ENCODE measurements around the gene AK5. TPM values are rescaled to one million over a fixed set of nuclear protein-coding genes. Genes with fewer than 3 reads are reported as not detected.

Gene AK5
- total and polyA plus RNA-seq, 2 donors (not counting 1 experiment from before 2014, with no cell fraction given), result 0.18 TPM; not detected in 1

DNA sequence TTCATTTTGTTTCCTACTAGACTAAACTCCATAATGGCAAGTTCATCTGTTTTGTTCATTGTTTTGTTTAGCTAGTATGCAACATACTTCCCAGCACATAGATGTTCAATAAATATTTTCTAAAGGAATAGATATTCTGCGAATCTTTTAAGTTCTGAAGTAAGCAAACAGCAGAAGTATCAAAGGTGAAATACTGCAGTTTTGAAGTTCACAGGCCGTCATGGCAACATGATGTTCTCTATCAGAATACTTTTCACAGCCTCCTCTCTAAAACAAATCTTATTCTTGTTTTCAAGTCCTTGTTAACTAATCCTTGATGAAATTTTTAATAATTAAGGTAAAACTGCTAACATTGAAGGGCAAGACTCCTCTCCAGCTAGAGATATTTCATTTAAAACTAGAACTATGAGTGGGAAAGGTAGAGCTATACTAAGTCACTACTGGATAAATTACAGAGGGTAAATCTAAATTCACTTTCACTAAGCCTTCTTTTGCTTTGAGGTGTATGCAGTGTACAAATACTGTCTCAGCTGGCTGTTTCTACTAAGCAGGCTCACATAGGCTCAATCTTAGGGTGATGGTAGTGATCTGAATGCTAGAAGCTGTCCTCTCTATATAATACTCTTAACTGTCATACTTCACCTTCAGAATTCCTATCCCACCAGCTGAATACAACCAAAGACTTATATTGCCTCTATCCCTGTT lies 303.9 kb downstream of the AK5 start:
- no CpG with 5 or more reads among the region's 2 CpGs for WGBS (ENCODE audit: insufficient coverage)
- H3K27ac Mint-ChIP-seq, result no peak overlapping the region
- H3K4me2 ChIP-seq (replicated peaks; ENCODE audit: low read depth, low read length, poor library complexity, severe bottlenecking), result no peak overlapping the region

DNA sequence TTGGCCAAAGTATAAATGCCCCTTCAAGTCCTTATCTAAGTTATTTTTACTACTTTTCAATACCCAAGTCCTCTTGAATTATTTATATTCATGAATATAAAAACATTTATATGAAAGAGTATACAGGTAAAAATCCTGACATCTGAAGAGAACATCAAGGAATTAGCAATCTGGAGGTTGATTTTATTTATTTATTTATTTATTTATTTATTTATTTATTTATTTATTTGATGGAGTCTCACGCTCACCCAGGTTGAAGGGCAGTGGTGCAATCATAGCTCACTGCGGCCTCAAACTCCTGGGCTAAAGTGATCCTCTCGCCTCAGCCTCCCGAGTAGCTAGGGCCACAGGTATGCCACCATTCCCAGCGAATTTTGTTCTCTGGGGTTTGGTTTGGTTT lies 307.4 kb downstream of the AK5 start:
- ChIA-PET POLR2A (no interaction called here), CTCF (no interaction called here)
- no peak overlapping the region for H3K27ac Mint-ChIP-seq
- DNase-seq (no peak), ATAC-seq (ENCODE audit: low read depth) (no peak)
- Histone ChIP-seq H2AFZ (ENCODE audit: insufficient read depth, low read depth, low read length, poor library complexity, severe bottlenecking) (no peak overlapping the region), H4K20me1 (ENCODE audit: control insufficient read depth, insufficient read depth, low read length, poor library complexity, severe bottlenecking) (no peaks in the 10 kb centered on the region), H3K9ac (ENCODE audit: low read length) (no peak overlapping the region), H3K4me1 (ENCODE audit: control insufficient read depth in 2 of 2, insufficient read depth in 2 of 2, low read length in 2 of 2) (no peaks in the 10 kb centered on the region), H3K4me3 (ENCODE audit: control extremely low read depth in 1 of 5, extremely low read depth in 1 of 5, insufficient read depth in 1 of 5, low read depth in 2 of 5, low read length in 4 of 5) (no peak overlapping the region), H3K27ac (ENCODE audit: low read length in 2 of 2) (no peak overlapping the region), H3K36me3 (replicated peaks in 1 of 2; ENCODE audit: control extremely low read depth in 1 of 2, control insufficient read depth in 1 of 2, extremely low read depth in 1 of 2, insufficient read depth in 2 of 2, low read length in 1 of 2) (peaks cover 3% of the 10 kb centered on the region in 2 experiments), H3K27me3 (replicated peaks in 1 of 4; ENCODE audit: control extremely low read depth in 1 of 4, control insufficient read depth in 3 of 4, insufficient read depth in 4 of 4, low read length in 3 of 4) (no peaks in the 10 kb centered on the region), H3K4me2 (replicated peaks; ENCODE audit: low read depth, low read length, poor library complexity, severe bottlenecking) (no peak overlapping the region), H3K9me3 (ENCODE audit: control extremely low read depth in 1 of 3, control insufficient read depth in 2 of 3, insufficient read depth in 1 of 3, low read length in 2 of 3) (no peaks in the 10 kb centered on the region), H3K79me2 (ENCODE audit: control insufficient read depth, insufficient read depth, low read length) (peaks cover 2% of the 10 kb centered on the region)
- no peak for TF ChIP-seq EZH2 (IDR thresholded peaks at IDR 0.05; ENCODE audit: borderline replicate concordance, insufficient read depth, low read depth, low read length, poor library complexity, severe bottlenecking)
- TF ChIP-seq, protein P1, sequence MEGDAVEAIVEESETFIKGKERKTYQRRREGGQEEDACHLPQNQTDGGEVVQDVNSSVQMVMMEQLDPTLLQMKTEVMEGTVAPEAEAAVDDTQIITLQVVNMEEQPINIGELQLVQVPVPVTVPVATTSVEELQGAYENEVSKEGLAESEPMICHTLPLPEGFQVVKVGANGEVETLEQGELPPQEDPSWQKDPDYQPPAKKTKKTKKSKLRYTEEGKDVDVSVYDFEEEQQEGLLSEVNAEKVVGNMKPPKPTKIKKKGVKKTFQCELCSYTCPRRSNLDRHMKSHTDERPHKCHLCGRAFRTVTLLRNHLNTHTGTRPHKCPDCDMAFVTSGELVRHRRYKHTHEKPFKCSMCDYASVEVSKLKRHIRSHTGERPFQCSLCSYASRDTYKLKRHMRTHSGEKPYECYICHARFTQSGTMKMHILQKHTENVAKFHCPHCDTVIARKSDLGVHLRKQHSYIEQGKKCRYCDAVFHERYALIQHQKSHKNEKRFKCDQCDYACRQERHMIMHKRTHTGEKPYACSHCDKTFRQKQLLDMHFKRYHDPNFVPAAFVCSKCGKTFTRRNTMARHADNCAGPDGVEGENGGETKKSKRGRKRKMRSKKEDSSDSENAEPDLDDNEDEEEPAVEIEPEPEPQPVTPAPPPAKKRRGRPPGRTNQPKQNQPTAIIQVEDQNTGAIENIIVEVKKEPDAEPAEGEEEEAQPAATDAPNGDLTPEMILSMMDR (IDR thresholded peaks at IDR 0.05), result no peak
- intact Hi-C loops (cut with micrococcal nuclease), result no loop called here
- H3K4me1 Mint-ChIP-seq, result peaks cover 6% of the 10 kb centered on the region
- H3K4me3 Mint-ChIP-seq, result no peak overlapping the region
- WGBS (ENCODE audit: insufficient coverage), result 100% methylated on average over 2 of the region's 5 CpGs
- H3K27me3 Mint-ChIP-seq, result no peaks in the 10 kb centered on the region
- H3K9me3 Mint-ChIP-seq (ENCODE audit: insufficient read depth), result no peaks in the 10 kb centered on the region

More for the DNA sequence above, 303.9 kb downstream of the AK5 start:
- no peak overlapping the region for H3K4me3 ChIP-seq (ENCODE audit: control extremely low read depth in 1 of 5, extremely low read depth in 1 of 5, insufficient read depth in 1 of 5, low read depth in 2 of 5, low read length in 4 of 5)
- TF ChIP-seq, protein P1 (IDR thresholded peaks at IDR 0.05), result no peak
- no peak for TF ChIP-seq EZH2 (IDR thresholded peaks at IDR 0.05; ENCODE audit: borderline replicate concordance, insufficient read depth, low read depth, low read length, poor library complexity, severe bottlenecking)
- peaks cover 6 to 13% of the 10 kb centered on the region in 2 experiments for H3K36me3 ChIP-seq (replicated peaks in 1 of 2; ENCODE audit: control extremely low read depth in 1 of 2, control insufficient read depth in 1 of 2, extremely low read depth in 1 of 2, insufficient read depth in 2 of 2, low read length in 1 of 2)
- H3K27ac ChIP-seq (ENCODE audit: low read length in 2 of 2), result no peak overlapping the region
- intact Hi-C loops (cut with micrococcal nuclease), result no loop called here
- H3K27me3 ChIP-seq (replicated peaks in 1 of 4; ENCODE audit: control extremely low read depth in 1 of 4, control insufficient read depth in 3 of 4, insufficient read depth in 4 of 4, low read length in 3 of 4), result no peaks in the 10 kb centered on the region
- DNase-seq, result no peak
- no peaks in the 10 kb centered on the region for H4K20me1 ChIP-seq (ENCODE audit: control insufficient read depth, insufficient read depth, low read length, poor library complexity, severe bottlenecking)
- peaks cover 2% of the 10 kb centered on the region for H3K79me2 ChIP-seq (ENCODE audit: control insufficient read depth, insufficient read depth, low read length)
- H3K4me3 Mint-ChIP-seq, result no peak overlapping the region
- no peaks in the 10 kb centered on the region for H3K9me3 Mint-ChIP-seq (ENCODE audit: insufficient read depth)
- H3K9ac ChIP-seq (ENCODE audit: low read length), result no peak overlapping the region
- no peak for ATAC-seq (ENCODE audit: low read depth)
- no peaks in the 10 kb centered on the region for H3K27me3 Mint-ChIP-seq
- no peaks in the 10 kb centered on the region for H3K9me3 ChIP-seq (ENCODE audit: control extremely low read depth in 1 of 3, control insufficient read depth in 2 of 3, insufficient read depth in 1 of 3, low read length in 2 of 3)
- no peaks in the 10 kb centered on the region for H3K4me1 ChIP-seq (ENCODE audit: control insufficient read depth in 2 of 2, insufficient read depth in 2 of 2, low read length in 2 of 2)
- no peak overlapping the region for H2AFZ ChIP-seq (ENCODE audit: insufficient read depth, low read depth, low read length, poor library complexity, severe bottlenecking)
- POLR2A ChIA-PET, result no interaction called here
- H3K4me1 Mint-ChIP-seq, result peaks cover 9% of the 10 kb centered on the region
- CTCF ChIA-PET, result interaction anchor here (1.2 kb wide), 1 partner anchor 52 kb away, joined by 4 read pairs; no protein-coding TSS in a partner anchor

Measured in B cell (primary cell).